ENCODE data around the gene RPL38.

RPL38 gene

DNA sequence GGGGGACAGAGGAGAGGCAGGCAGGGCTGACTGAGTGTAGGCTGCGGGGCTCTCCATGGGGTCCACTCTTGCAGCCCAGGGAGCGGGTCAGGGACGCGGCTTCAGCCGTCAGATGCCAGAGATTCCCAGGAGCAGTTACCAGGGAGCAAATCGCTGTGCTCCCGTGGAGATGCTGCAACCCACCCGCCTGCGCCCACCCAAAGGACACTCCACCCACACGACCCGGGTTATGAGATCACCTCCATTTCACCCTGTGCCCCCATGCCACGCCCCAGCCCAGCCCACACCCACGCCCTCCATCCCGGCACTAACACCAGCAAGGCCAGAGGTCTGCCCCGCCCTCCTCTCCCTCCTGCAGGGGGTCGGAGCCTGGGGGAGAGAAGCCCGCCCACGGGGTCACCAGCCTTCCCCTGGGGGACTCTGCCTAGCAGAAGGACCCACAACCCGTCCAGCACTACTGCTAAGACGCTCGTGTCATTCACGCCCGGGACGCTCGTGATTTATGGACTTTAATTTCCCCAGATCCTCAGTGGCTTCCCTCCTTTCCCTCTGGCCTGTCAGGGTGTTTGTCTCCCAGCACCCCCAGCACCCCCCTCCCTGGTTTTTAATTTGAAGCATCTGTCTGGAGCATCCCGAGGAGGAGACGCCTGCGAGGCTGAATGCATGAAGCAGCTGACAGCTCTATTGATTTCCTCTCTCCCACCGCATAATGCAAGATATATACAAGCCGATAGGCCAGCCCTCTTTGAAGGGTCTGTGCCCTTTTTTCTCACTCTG is 6.7 kb upstream of the RPL38 start (continued):
- TF ChIP-seq KLF10 (tag by site-specific recombination; IDR thresholded peaks at IDR 0.05) (0 out of 2 replicates have a peak, but pooled peaks have one; percentile 29), SP2 (tag by site-specific recombination; IDR thresholded peaks at IDR 0.05) (0 out of 2 replicates have a peak, but pooled peaks have one; percentile 11), ZBTB21 (tag by site-specific recombination; IDR thresholded peaks at IDR 0.05) (no peak), ZNF132 (tag by site-specific recombination; IDR thresholded peaks at IDR 0.05; ENCODE audit: borderline replicate concordance) (no peak), ZNF280D (tag by site-specific recombination; IDR thresholded peaks at IDR 0.05) (no peak), ZNF155 (tag by site-specific recombination; IDR thresholded peaks at IDR 0.05) (no peak), HIC1 (tag by site-specific recombination; IDR thresholded peaks at IDR 0.05) (no peak), ZNF660 (tag by site-specific recombination; IDR thresholded peaks at IDR 0.05) (no peak), ZNF404 (tag by site-specific recombination; IDR thresholded peaks at IDR 0.05) (no peak), ZNF792 (tag by site-specific recombination; IDR thresholded peaks at IDR 0.05) (no peak), RBAK (tag by site-specific recombination; IDR thresholded peaks at IDR 0.05) (no peak), ZNF555 (tag by site-specific recombination; conservative IDR thresholded peaks at IDR 0.05) (no peak), SALL2 (tag by site-specific recombination; IDR thresholded peaks at IDR 0.05; ENCODE audit: borderline replicate concordance) (no peak), ZNF629 (tag by site-specific recombination; IDR thresholded peaks at IDR 0.05) (no peak), ZNF48 (tag by site-specific recombination; IDR thresholded peaks at IDR 0.05) (no peak), ZNF423 (tag by site-specific recombination; IDR thresholded peaks at IDR 0.05) (peak; percentile 56; the same call in 1 of the 2 replicates), SCRT1 (tag by site-specific recombination; IDR thresholded peaks at IDR 0.05; ENCODE audit: borderline replicate concordance) (no peak), ZNF391 (tag by site-specific recombination; IDR thresholded peaks at IDR 0.05; ENCODE audit: borderline replicate concordance, low read depth) (no peak), ZNF138 (tag by site-specific recombination; IDR thresholded peaks at IDR 0.05; ENCODE audit: borderline replicate concordance) (no peak), ZFHX2 (tag by site-specific recombination; conservative IDR thresholded peaks at IDR 0.05) (peak; percentile 99), ZNF501 (tag by site-specific recombination; IDR thresholded peaks at IDR 0.05) (no peak), ZNF521 (tag by site-specific recombination; IDR thresholded peaks at IDR 0.05) (no peak), ZBTB8A (tag by site-specific recombination; IDR thresholded peaks at IDR 0.05) (no peak), ZNF529 (tag by site-specific recombination; IDR thresholded peaks at IDR 0.05; ENCODE audit: insufficient replicate concordance) (no peak)
- TF ChIP-seq, protein P1, sequence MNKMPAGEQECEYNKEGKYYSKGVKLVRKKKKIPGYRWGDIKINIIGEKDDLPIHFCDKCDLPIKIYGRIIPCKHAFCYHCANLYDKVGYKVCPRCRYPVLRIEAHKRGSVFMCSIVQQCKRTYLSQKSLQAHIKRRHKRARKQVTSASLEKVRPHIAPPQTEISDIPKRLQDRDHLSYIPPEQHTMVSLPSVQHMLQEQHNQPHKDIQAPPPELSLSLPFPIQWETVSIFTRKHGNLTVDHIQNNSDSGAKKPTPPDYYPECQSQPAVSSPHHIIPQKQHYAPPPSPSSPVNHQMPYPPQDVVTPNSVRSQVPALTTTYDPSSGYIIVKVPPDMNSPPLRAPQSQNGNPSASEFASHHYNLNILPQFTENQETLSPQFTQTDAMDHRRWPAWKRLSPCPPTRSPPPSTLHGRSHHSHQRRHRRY (tag by site-specific recombination; IDR thresholded peaks at IDR 0.05): no peak
- TF ChIP-seq, protein P2, sequence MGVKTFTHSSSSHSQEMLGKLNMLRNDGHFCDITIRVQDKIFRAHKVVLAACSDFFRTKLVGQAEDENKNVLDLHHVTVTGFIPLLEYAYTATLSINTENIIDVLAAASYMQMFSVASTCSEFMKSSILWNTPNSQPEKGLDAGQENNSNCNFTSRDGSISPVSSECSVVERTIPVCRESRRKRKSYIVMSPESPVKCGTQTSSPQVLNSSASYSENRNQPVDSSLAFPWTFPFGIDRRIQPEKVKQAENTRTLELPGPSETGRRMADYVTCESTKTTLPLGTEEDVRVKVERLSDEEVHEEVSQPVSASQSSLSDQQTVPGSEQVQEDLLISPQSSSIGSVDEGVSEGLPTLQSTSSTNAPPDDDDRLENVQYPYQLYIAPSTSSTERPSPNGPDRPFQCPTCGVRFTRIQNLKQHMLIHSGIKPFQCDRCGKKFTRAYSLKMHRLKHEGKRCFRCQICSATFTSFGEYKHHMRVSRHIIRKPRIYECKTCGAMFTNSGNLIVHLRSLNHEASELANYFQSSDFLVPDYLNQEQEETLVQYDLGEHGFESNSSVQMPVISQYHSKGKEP (tag by site-specific recombination; IDR thresholded peaks at IDR 0.05): no peak
- TF ChIP-seq, protein P3, sequence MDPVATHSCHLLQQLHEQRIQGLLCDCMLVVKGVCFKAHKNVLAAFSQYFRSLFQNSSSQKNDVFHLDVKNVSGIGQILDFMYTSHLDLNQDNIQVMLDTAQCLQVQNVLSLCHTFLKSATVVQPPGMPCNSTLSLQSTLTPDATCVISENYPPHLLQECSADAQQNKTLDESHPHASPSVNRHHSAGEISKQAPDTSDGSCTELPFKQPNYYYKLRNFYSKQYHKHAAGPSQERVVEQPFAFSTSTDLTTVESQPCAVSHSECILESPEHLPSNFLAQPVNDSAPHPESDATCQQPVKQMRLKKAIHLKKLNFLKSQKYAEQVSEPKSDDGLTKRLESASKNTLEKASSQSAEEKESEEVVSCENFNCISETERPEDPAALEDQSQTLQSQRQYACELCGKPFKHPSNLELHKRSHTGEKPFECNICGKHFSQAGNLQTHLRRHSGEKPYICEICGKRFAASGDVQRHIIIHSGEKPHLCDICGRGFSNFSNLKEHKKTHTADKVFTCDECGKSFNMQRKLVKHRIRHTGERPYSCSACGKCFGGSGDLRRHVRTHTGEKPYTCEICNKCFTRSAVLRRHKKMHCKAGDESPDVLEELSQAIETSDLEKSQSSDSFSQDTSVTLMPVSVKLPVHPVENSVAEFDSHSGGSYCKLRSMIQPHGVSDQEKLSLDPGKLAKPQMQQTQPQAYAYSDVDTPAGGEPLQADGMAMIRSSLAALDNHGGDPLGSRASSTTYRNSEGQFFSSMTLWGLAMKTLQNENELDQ (tag by site-specific recombination; IDR thresholded peaks at IDR 0.05; ENCODE audit: low read depth): no peak
- TF ChIP-seq, protein P4, sequence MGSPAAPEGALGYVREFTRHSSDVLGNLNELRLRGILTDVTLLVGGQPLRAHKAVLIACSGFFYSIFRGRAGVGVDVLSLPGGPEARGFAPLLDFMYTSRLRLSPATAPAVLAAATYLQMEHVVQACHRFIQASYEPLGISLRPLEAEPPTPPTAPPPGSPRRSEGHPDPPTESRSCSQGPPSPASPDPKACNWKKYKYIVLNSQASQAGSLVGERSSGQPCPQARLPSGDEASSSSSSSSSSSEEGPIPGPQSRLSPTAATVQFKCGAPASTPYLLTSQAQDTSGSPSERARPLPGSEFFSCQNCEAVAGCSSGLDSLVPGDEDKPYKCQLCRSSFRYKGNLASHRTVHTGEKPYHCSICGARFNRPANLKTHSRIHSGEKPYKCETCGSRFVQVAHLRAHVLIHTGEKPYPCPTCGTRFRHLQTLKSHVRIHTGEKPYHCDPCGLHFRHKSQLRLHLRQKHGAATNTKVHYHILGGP (tag by site-specific recombination; IDR thresholded peaks at IDR 0.05): no peak

Measured in HEK293 (cell line).